Measurements from ENCODE around the gene EDEM3. TPM values are rescaled to one million over a fixed set of nuclear protein-coding genes. Genes with fewer than 3 reads are reported as not detected.

The EDEM3 gene, protein sequence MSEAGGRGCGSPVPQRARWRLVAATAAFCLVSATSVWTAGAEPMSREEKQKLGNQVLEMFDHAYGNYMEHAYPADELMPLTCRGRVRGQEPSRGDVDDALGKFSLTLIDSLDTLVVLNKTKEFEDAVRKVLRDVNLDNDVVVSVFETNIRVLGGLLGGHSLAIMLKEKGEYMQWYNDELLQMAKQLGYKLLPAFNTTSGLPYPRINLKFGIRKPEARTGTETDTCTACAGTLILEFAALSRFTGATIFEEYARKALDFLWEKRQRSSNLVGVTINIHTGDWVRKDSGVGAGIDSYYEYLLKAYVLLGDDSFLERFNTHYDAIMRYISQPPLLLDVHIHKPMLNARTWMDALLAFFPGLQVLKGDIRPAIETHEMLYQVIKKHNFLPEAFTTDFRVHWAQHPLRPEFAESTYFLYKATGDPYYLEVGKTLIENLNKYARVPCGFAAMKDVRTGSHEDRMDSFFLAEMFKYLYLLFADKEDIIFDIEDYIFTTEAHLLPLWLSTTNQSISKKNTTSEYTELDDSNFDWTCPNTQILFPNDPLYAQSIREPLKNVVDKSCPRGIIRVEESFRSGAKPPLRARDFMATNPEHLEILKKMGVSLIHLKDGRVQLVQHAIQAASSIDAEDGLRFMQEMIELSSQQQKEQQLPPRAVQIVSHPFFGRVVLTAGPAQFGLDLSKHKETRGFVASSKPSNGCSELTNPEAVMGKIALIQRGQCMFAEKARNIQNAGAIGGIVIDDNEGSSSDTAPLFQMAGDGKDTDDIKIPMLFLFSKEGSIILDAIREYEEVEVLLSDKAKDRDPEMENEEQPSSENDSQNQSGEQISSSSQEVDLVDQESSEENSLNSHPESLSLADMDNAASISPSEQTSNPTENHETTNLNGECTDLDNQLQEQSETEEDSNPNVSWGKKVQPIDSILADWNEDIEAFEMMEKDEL
- total RNA-seq (10 to 100 TPM; 12.1 to 26.8 (median 18.4) TPM), polyA plus RNA-seq (10 to 100 TPM in 1 of 2 donors, 1 to 10 TPM in 1; 7.8 to 10.9 TPM)
- long read RNA-seq, donor 1, full-length matches to known transcripts = 17 of 34 reads
- long read RNA-seq, donor 1, partial matches to known transcripts = 2 of 34 reads
- long read RNA-seq, donor 1, other reads (novel, unspliced or antisense) = 15 of 34 reads
- long read RNA-seq, donor 2, full-length matches to known transcripts = 29 of 47 reads
- long read RNA-seq, donor 2, partial matches to known transcripts = 4 of 47 reads
- long read RNA-seq, donor 2, other reads (novel, unspliced or antisense) = 14 of 47 reads
- long read RNA-seq, donor 3, full-length matches to known transcripts = 31 of 68 reads
- long read RNA-seq, donor 3, partial matches to known transcripts = 14 of 68 reads
- long read RNA-seq, donor 3, other reads (novel, unspliced or antisense) = 23 of 68 reads

DNA sequence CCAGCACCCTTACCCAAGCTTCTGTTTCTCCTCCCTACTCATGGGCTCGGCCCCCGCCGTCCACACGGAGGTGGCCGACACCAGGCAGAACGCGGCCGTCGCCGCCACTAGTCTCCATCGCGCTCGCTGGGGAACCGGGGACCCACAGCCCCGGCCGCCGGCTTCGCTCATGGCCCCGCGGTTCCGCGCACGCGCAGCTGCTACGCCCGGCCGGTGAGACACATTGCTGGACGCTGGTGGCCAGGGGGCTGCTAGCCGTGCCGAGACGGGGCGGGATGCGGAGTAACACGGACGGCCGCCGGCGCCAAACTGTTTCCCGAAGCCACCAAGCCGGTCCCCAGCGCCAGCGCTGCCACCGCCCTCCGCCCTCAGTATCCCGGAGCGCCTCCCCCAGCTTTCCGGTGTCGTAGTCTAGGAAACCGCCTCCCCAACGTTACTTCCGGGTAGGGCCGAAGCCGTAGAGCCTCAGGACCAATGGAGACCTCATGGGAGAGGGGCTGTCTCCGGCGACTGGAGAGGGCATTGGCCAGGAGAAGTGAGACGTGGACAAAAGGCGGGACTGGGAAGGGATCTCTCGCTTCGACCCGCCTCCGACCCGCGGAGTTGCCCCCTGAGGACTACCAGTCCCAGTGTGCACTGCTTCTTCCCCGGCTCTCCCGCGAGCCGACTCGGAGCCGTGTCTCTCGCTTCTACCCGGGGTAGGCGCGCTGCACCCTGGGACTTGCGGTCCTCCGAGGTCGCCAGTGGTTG, at the start of gene EDEM3:
Gene EDEM3 (minus strand): TSS at position 383 of the 750 bp plus-strand sequence. CDS start 212 bp downstream, at position 171.
- peak; percentile 97 to 99 (median 98) for ATAC-seq
- Histone ChIP-seq H3K4me3 (peak within 1 kb of the TSS; percentile 71 to 98 (median 94)), H3K27me3 (no peaks in the 10 kb centered on the region), H3K4me1 (peaks cover 0 to 40% (median 20%) of the 10 kb centered on the region in 9 donors), H3K9me3 (no peaks in the 10 kb centered on the region), H3K36me3 (no peaks in the 10 kb centered on the region), H3K27ac (peak within 1 kb of the TSS; percentile 77 to 99 (median 94))
- peak; percentile 97 to 100 for DNase-seq
- WGBS, 2 donors = 0% methylated on average over 76 of the region's 76 CpGs
- TF ChIP-seq CTCF (IDR thresholded peaks at IDR 0.05) = no peak
- intact Hi-C loops (cut with DNase I) = loop anchor here in 2 of 10 donors (1.0 to 5.0 kb wide), 2 partner anchors 403 kb away; partner anchors contain the start of genes SWT1 (in 2 of the 2) and TRMT1L (in 1 of the 2)

DNA sequence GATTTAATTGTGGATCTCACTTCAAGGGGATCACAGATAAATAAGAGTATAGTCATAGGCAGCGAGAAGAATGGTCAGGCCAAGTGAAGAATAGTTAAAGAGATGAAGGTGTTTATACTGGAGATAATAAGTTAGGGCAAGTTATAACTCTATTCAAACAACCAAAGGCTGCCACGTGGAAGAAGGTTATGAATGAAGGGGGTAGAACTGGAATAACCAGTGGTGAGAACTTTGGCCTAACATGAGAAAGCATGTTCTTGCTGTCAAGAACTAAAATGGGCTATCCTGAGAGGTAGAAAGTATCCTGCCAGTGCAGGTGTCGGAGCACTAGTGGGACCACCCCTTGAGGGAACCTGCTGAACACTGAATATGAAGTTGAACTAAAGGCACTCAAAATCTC, 49.6 kb upstream of the EDEM3 start:
- intact Hi-C loops (cut with DNase I) = loop anchor here in 6 of 10 donors (2.0 to 10.0 kb wide), 6 partner anchors 171 to 608 kb away; partner anchors contain the start of gene NIBAN1 (in 1 of the 6)
- no peak for TF ChIP-seq CTCF (IDR thresholded peaks at IDR 0.05)
- WGBS, 2 donors = 93 to 94% methylated on average over 3 of the region's 3 CpGs
- no peak for ATAC-seq
- no peaks in the 10 kb centered on the region for H3K9me3 ChIP-seq
- DNase-seq = no peak
- no peak overlapping the region for H3K27ac ChIP-seq
- H3K4me1 ChIP-seq = peaks cover 0 to 20% (median 7%) of the 10 kb centered on the region in 9 donors
- H3K36me3 ChIP-seq = peaks cover 0 to 82% (median 52%) of the 10 kb centered on the region in 9 donors
- H3K27me3 ChIP-seq = no peaks in the 10 kb centered on the region
- no peak overlapping the region for H3K4me3 ChIP-seq

GRCh38 chr1:184803180-184803492, 48.5 kb upstream of the EDEM3 start:
- no peak overlapping the region for H3K27ac ChIP-seq
- H3K9me3 ChIP-seq = no peaks in the 10 kb centered on the region
- intact Hi-C loops (cut with DNase I) = loop anchor here in 5 of 10 donors (2.0 to 10.0 kb wide), 4 partner anchors 180 to 609 kb away; no protein-coding TSS in a partner anchor
- ATAC-seq = no peak
- DNase-seq = no peak
- H3K27me3 ChIP-seq = no peaks in the 10 kb centered on the region
- 13 to 27% methylated on average over 1 of the region's 1 CpG for WGBS, 2 donors
- no peak for TF ChIP-seq CTCF (IDR thresholded peaks at IDR 0.05)
- no peak overlapping the region for H3K4me3 ChIP-seq
- peaks cover 0 to 20% (median 7%) of the 10 kb centered on the region in 9 donors for H3K4me1 ChIP-seq
- peaks cover 0 to 79% (median 50%) of the 10 kb centered on the region in 9 donors for H3K36me3 ChIP-seq
